ENCODE results near the gene FAM50A.

GRCh38 chrX:154401918-154402621, 41.9 kb upstream of the FAM50A start:
- TF ChIP-seq CTCF (tag by site-specific recombination; IDR thresholded peaks at IDR 0.05) (no peak), ZNF311 (tag by site-specific recombination; IDR thresholded peaks at IDR 0.05; ENCODE audit: borderline replicate concordance) (no peak), ZNF175 (tag by site-specific recombination; IDR thresholded peaks at IDR 0.05) (no peak), MYNN (tag by site-specific recombination; IDR thresholded peaks at IDR 0.05; ENCODE audit: borderline replicate concordance) (no peak), REST (tag by site-specific recombination; IDR thresholded peaks at IDR 0.05) (no peak), ZNF639 (tag by site-specific recombination; IDR thresholded peaks at IDR 0.05) (no peak), PBX3 (CRISPR knock-in tag; IDR thresholded peaks at IDR 0.05) (no peak)
